GM18867 (cell line): ENCODE results near the gene OR51F2.
"Not testable (repeated sequence)": the region's sequence is repeated elsewhere in the genome, so short reads cannot be mapped to it uniquely, and the experiment has no call there.

ENCODE experiments used
- ATAC-seq: cut with Tn5 transposase; IDR thresholded peaks from one replicate; pipeline ENCODE4 v1.9.1; 2021; ENCODE audit warnings: mild to moderate bottlenecking, moderate library complexity; ENCODE audit not compliant: unreplicated experiment

The OR51F2 gene, protein sequence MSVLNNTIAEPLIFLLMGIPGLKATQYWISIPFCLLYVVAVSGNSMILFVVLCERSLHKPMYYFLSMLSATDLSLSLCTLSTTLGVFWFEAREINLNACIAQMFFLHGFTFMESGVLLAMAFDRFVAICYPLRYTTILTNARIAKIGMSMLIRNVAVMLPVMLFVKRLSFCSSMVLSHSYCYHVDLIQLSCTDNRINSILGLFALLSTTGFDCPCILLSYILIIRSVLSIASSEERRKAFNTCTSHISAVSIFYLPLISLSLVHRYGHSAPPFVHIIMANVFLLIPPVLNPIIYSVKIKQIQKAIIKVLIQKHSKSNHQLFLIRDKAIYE

DNA sequence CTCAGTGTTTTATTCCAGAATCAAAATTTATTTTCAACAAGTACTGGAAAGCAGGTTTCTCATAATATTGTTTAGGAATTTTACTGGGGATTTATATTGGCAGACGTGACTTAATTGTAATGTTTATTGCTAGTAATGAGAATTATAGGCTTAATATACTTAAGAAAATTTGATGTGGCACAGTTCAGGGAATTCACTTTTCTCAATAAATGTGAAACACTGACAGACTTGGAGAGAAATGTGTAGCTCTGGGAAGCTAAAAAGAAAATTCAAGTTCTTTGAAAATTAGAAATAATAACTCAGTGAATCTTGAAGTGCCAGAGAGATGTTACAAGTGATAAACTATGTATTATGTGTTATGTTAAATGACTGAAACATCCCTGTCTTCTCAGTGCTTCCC, at the start of gene OR51F2:
TSS of gene OR51F2 (plus strand) at position 301 of the 400 bp plus-strand sequence. CDS start 101 bp downstream, outside the sequence.
- ATAC-seq, result no peak

DNA sequence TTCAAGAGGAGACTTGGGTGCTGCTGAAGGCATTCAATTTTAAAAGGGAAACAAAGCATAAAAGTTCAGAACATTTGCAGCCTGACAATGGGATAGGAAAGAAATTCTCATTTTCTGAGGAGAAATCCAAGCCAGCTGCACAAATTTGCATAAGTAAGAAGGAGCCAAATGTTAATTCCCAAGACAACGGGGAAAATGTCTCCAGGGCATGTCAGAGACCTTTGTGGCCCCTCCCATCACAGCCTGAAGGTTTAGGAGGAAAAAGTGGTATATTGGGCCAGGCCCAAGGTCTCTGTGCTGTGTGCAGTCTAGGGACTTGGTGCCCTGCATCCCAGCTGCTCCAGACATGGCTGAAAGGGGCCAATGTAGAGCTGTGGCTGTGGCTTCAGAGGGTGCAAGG, 38.7 kb upstream of the OR51F2 start:
- no peak for ATAC-seq

DNA sequence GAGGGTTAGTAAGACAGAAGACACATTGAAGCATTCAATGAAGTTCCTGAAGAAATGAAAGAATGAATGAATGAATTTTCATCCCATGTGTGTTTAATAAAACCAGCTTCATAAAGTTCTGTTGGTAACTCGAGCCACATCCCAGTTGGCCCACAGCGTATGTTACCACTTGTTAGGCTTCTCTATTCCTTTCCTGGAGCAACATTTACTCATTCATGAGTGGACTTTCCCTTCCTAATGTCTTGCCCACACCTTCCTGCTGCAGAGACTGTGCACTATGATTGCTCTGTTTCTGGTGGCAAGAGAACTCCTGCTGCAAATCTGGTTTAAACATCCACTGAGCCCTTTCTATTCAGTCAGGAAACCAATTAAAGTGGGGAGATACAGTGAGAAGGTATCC, 23.9 kb upstream of the OR51F2 start:
- no peak for ATAC-seq

DNA sequence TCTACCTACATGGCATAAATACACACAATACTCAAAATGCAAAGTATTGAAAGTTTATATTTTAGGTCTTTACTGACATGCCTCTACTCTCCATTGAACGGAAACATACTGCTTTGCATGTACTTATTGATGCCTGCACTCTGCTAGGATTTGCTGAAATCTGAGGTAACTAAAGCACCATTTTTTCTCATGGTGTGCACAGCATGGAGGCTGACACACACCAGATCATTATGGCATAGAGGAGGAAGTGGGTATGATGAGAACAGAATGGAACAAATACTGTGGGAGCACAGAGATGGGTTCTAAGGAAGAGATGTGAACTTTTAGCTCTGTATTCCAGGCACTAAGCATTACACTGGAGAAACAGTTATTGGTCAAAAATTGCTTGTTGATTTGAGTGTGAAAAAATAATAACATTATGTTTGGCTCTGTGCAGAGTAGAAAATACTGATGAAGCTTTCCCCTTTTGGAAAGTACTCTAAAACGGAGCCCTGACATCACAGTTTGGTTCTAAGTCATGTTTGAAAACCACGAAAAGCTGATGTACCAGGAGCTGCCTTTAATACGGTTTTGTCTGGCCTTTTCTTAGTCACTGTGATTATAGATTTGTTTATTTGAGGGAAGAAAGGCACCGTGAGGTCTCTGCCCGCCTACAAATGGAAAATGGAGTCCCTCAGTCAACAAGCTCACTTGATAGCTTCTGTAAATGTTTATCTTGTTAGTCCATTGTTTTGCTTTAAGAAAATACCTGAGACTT, 22.5 kb upstream of the OR51F2 start:
- no peak for ATAC-seq

DNA sequence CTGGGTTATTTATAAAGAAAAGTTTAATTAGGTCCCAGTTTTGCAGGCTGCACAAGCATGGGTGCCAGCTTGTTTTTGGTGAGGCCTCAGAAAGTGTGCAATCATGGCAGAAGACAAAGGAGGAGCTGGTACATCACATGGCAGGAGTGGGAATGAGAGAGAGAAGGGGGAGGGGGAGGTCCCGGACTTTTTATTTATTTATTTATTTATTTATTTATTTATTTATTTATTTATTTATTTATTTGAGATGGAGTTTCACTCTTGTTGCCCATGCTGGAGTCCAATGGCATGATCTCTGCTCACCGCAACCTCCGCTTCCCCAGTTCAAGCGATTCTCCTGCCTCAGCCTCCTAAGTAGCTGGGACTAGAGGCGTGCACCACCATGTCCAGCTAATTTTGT, 19.8 kb upstream of the OR51F2 start:
- ATAC-seq, result not testable (repeated sequence)

DNA sequence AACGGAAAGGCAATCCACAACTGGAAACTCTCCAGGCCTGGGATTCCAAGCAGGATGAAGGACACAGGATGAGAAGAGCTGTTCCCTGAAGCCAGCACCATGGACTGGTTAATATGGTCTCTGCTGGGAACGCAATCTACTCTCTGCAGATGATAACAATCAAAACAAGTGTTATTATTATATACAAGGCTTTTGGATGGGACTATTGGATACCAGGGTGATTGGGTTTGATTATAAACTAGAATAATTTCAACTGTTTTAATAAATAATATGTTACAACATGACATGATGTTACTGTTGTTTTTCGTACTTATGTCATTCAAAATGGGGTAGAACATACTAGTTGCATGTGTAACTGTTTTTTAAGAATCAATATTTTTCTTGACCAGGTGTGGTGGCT, 16.8 kb upstream of the OR51F2 start, which contains the start of gene OR52R1:
TSS of gene OR52R1 (minus strand) at position 101 of the 400 bp plus-strand sequence. CDS start at position 101, 0 bp downstream.
- ATAC-seq, result no peak

DNA sequence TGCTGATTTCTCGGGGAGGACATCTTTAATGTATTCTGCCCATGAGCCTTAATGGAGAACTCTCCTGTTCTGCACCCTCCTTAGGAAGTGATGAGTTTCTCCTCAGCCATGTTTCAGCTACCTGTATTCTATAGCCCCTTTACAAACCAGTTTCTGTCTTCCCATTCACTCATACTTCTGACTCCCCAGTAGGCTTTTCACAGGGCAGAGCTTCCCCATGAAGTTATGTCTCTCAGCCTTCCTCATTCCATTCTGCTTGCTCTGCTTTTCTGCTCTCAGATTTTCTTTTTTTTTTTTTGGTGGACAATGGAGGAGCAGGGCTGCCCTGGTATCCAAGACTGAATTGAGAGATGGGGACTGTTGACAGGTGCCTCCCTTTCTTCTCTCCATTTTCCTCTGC, 12.6 kb upstream of the OR51F2 start:
- ATAC-seq, result no peak

DNA sequence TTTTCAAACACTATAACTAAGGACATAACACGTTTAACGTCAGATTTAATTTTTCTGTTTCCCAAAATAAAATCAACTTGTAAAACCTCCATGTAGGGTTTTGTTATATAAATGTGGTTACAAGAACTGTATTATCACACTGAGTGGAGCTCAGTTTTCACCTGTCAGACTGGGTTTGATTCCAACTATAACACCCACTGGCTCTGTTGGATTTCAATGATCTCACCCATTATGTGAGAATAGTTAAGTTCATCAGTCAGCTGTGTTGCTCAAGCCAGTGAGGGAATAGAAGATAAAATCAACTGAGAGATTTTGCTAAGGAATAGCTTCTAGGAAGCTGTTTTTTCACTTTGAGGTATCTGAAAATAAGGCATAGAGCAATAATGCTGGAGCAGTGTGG, 11.9 kb upstream of the OR51F2 start:
- ATAC-seq, result no peak

DNA sequence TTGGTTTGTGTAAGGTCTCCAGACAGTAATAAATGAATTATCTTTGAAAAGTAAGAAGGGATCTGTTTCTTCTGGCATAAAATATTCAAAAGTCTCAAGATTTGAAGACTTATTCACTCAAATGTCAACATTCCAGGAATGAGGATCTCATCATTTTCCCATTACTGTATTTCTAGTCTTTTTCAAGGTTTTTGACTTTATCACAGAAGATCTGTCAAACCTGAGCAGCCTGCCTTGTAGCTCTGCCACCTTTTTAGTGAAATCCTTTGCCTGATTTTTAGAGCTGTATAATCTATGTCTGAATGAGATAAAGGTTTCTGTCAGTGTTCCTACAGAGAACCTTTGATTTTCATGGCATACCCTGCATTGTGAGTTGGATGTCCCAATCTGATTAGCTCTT, 4.0 kb downstream of the OR51F2 start:
- ATAC-seq, result no peak

DNA sequence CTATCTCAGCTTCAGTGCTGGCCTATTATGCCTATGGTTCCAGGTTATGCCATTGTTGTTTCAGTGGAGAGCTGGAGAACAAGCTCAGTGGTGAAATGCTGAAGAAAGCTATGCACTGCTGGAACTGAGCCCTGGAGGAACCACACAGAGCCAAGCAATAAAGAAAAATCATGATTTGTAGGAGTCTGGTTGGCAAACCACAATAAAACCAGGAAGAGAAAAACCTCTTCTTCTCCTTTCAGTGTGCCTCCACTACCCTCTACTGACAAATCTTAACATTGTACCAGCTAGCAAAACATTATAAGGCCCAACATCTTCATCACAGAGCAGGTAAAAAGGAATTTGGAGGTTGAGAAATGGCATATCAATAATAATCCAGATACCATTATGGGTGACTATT, 5.3 kb downstream of the OR51F2 start:
- no peak for ATAC-seq

DNA sequence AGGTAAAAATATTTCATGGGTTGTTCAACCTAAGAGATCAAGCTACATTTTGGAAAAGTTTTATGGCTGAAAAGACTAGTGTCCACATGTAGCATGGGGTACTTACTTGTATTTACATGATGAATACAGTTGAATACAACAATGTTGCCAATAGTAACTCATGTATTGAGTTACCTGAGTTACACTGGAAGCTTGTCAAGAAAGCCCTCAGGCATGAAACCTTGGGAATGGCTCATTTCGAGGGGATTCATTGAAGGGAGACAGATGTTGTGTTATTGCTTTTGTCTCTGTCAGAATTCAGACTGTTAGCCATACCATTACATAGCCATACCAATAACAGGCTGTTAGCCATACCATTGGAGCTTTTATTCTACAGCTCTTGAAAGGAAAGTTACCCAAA, 9.2 kb downstream of the OR51F2 start:
- no peak for ATAC-seq

DNA sequence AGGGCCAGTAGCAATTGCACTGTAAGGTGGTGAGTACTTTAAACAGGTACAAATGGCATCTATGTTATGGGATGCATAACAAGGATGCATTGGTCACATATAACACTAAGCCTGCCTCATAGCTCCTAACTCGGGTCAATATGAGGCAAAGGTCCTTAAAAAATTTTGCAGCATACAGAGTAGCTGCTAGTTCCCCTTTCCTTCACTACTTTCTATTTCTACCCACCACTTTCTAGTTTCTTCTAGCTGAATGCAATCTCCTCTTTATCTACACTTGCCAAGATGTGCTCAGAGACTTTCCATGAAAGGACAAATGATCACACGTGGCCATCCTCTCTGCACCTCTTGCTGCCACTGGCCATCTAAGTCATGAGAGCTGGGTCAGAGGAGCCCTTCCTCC, 9.8 kb downstream of the OR51F2 start:
- ATAC-seq, result no peak

DNA sequence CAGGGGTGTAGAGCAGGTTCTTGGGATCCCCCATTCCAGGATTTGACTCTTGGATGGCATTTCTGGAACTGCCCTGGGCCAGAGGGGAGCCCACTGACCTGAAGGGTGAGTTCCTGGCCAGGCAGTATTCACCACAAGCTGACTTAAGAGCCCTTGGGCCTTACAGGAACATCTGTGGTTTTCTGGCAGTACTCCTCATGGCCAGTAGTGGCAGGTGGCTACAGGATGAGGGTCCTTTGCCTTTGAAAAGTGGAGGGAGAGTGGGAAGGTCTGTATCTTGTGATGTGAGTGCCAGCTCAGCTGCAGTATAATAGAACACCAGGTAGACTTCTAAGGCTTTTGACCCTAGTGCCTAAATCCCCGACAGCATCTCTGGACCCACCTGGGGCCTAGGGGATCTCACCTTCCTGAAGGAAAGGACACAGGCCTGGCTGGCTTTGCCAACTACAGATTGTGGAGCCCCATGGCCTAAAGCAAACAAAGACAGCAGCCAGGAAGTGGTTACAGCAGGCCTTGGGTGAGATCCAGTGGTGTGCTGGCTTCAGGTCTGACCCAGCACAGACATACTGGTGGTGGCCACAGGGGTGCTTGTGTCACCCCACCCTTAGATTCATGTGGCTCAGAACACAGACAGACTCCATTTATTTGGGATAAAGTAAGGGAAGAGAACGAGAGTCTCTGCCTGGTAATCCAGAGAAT, 18.9 kb downstream of the OR51F2 start:
- no peak for ATAC-seq

DNA sequence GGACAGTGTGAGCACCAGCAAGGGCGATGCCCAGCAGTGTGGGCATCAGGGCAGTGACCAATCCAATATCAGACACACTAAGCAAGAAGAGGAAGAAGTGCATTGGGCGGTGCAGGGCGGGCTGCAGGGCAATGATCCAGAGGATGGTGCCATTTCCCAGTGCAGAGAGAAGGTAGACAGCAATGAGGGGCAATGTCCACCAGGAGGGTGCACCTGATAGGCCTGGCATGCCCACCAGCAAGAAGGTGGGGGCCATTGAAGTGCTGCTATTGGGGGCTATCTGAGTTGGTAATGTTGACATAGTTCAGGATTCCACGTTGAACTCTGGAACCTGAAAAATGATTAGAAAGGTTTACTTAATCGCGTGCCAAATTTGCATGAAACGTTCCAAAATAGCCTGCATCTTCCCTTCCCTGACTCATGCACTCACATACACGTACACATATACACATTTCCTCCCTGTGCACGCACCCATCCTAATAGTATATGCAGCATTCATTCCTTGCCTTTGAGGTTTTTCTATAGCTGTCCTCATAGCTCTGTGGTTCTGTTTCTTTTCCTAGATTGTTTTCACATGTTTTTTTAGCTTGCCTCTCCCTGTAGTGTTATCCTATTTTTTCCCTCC, 27.9 kb downstream of the OR51F2 start, which contains the start of gene OR51S1:
TSS of gene OR51S1 (minus strand) at position 301 of the 625 bp plus-strand sequence. CDS start at position 301, 0 bp downstream.
- ATAC-seq, result no peak

DNA sequence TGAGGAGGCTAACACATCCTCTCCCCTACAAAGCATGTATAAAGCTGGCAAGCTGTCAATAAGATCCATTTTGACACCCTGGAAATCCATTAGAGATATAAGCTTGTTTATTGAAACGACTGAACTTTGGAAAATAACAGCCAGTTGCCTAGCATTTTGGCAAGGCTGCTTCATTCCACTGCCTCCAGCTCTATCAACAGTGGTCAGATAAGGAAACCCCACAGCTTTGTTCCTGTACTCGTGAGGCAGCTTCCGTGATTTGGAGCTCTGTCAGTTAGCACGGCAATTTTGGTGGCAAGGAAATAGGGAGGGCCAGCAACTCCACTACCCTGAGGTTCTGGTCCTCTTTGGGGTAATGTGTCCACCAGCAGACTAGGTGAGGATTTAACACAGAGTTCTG, 29.9 kb downstream of the OR51F2 start:
- no peak for ATAC-seq

DNA sequence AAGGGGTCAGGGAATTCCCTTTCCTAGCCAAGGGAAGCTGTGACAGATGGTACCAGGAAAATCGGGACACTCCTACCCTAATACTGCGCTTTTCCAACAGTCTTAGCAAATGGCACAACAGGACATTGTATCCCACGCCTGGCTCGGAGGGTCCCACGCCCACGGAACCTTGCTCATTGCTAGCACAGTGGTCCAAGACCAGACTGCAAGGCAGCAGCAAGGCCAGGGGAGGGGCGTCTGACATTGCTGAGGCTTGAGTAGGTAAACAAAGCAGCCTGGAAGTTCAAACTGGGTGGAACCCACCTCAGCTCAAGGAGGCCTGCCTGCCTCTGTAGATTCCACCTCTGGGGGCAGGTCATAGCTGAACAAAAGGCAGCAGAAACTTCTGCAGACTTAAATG, 33.2 kb downstream of the OR51F2 start:
- ATAC-seq, result not testable (repeated sequence)

DNA sequence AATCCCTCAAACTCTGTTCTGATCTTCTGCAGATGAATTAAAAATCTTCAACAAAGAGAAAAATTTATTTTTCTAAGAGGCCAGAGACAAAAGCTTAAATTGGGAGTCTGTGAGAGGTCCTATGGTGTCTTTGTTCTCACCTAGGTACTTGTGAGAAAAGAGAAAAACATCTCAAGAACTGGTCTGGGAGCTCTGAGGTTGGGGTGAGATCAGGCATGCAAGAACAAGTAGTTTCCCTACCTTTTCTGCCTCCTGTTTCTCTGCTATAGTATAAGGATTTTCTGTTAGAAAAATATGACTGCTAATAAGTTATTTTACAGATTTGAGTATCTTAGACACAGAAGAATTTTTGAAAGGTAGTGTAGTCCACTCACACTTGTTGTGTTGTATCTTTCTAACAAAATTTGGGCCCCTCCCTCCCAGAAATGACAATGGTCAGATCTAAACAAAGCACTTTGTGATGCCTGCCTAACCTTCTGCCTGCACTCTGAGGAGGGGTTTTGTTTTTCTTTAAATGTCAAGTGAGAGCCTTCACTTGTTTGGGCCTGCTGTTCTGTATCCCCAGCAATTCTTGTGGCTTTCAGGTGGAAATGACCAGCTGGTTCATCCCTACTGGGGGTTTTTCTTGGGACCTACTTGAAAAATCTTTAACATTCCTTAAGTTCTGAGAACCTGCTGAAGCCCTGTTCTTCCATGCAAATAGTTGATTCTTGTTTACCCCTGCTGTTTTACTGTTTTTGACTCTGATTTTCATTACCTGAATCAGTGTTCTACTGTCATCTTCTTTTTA, 41.5 kb downstream of the OR51F2 start:
- ATAC-seq, result no peak

DNA sequence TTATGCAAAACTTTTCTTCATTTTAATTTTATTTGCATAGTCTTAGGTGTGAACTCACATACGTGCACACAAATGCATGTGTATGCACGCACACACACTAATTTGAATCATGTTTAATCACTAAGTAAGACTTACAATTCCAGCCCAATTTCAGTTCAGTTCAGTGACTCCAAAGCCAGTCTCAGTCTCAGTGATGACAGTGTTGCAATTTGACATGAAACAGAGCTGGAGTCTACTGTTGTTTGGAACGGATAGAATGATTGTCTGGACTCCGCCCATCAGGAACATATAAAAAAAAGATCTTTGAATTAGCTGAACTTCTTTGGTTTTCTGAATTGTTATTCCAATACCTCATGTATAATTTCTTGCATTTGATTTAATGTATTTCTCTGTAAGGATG, 42.8 kb downstream of the OR51F2 start:
- no peak for ATAC-seq

DNA sequence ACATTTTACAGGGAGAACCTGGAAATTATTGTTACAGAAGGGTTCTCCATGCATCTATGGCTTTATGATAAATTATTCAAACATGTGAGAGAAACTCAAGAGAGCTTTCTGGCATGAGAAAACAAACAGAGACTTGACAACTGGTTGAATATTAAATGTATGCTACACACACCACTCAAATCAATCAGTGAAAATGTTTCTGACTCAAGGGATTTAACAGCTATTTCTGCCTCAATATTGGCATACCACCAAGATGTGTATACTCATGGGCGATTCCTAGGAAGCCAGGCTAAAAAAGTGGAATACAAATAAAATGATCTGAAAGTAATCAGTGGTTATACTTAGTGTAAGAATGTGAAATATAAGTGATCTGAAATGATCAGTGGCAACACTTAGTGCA, 44.7 kb downstream of the OR51F2 start:
- ATAC-seq, result no peak
